Measurements from ENCODE around the gene CISD3.

Gene CISD3

GRCh38 chr17:38715216-38715943 lies 14.8 kb upstream of the CISD3 start:
- DNase-seq (ENCODE audit: extremely low read depth, low read depth): no peak
- TF ChIP-seq CTCF (IDR thresholded peaks at IDR 0.05; ENCODE audit: low read depth, low read length): no peak

- no peak for TF ChIP-seq CTCF (IDR thresholded peaks at IDR 0.05; ENCODE audit: low read depth, low read length)
- no peak for DNase-seq (ENCODE audit: extremely low read depth, low read depth)
Measured at GRCh38 chr17:38716368-38717005, 13.7 kb upstream of the CISD3 start.

GRCh38 chr17:38717139-38717745 lies 12.9 kb upstream of the CISD3 start:
- TF ChIP-seq CTCF (IDR thresholded peaks at IDR 0.05; ENCODE audit: low read depth, low read length): no peak
- DNase-seq (ENCODE audit: extremely low read depth, low read depth): no peak

GRCh38 chr17:38719289-38719942 lies 10.7 kb upstream of the CISD3 start:
- no peak for DNase-seq (ENCODE audit: extremely low read depth, low read depth)

GRCh38 chr17:38719943-38720641 lies 10.0 kb upstream of the CISD3 start:
- DNase-seq (ENCODE audit: extremely low read depth, low read depth): no peak
- TF ChIP-seq CTCF (IDR thresholded peaks at IDR 0.05; ENCODE audit: low read depth, low read length): no peak

More at GRCh38 chr17:38719289-38719942, 10.7 kb upstream of the CISD3 start:
- TF ChIP-seq CTCF (IDR thresholded peaks at IDR 0.05; ENCODE audit: low read depth, low read length): no peak

GRCh38 chr17:38720941-38721340 lies 9.2 kb upstream of the CISD3 start:
- TF ChIP-seq CTCF (IDR thresholded peaks at IDR 0.05; ENCODE audit: low read depth, low read length): no peak
- DNase-seq (ENCODE audit: extremely low read depth, low read depth): no peak

Measured in AG09319 (cell line).